A549 (cell line): Measurements from ENCODE around the gene SLC38A6. TPM values are rescaled to one million over a fixed set of nuclear protein-coding genes. Genes with fewer than 3 reads are reported as not detected.

Experiments used
- ATAC-seq, 2 experiments: fragments of 200-7000 bp in 1 of 2; fragments of >200 bp in 1 of 2; cut with Nextera tagmentation in 1 of 2; cut with Tn5 transposase in 1 of 2; 3 replicates each; pipeline versions ENCODE4 v1.8.0 to v1.9.1; 2018 to 2020; ENCODE audit warnings: mild to moderate bottlenecking in 1 of 2, moderate library complexity in 1 of 2
- CTCF ChIA-PET: fragments of 300-600 bp; sonication (Branson Sonifier 250); formaldehyde crosslinking; extraction: SDS; loops from one replicate; lab custom pipeline; 2021; ENCODE audit warnings: antibody characterized with exemption, inconsistent platforms; lab: Yijun Ruan, JAX
- POLR2A ChIA-PET: fragments of 350-600 bp; formaldehyde crosslinking; extraction: SDS; loops from one replicate; lab custom pipeline; 2021; ENCODE audit warnings: antibody characterized with exemption, inconsistent platforms; lab: Yijun Ruan, JAX
- DNase-seq, 2 experiments: peaks; one replicate each; pipeline versions ENCODE4 v3.0.0 to v3.0.0-alpha.2; 2011 to 2016; ENCODE audit warnings: low read depth in 1 of 2, low spot score in 1 of 2
- FAIRE-seq: peaks from 2 replicates; lab custom pipeline; 2011; peaks lifted over from hg19 to GRCh38; lab: Jason Lieb, UNC
- H3K27ac ChIP-seq, 2 experiments: fragments of >200 bp; sonication (Bioruptor Twin); formaldehyde crosslinking; 3 replicates each; pipeline ENCODE4 v1.5.1; 2016 to 2017
- H3K4me1 ChIP-seq: fragments of >200 bp; sonication (Bioruptor Twin); formaldehyde crosslinking; 3 replicates; pipeline ENCODE4 v1.6.1; 2016
- H3K4me2 ChIP-seq: fragments of >200 bp; sonication (Bioruptor Twin); formaldehyde crosslinking; 3 replicates; pipeline ENCODE4 v1.6.1; 2016
- H3K4me3 ChIP-seq: fragments of >200 bp; sonication (Bioruptor Twin); formaldehyde crosslinking; 3 replicates; pipeline ENCODE4 v1.5.1; 2016
- H3K9me3 ChIP-seq: fragments of >200 bp; sonication (Bioruptor Twin); formaldehyde crosslinking; 3 replicates; pipeline ENCODE4 v1.6.1; 2016
- CBX2 ChIP-seq: fragments of 200-600 bp; sonication (generic); IDR thresholded peaks from 2 replicates; pipeline ENCODE4 v1.6.1; 2016; ENCODE audit warnings: low read depth, mild to moderate bottlenecking, borderline replicate concordance
- EHF ChIP-seq: fragments of 250-450 bp; sonication (Bioruptor Pico); IDR thresholded peaks from 2 replicates; pipeline ENCODE4 v1.5.0; 2020; ENCODE audit warnings: mild to moderate bottlenecking
- FOSB ChIP-seq: fragments of 250-450 bp; sonication (Bioruptor Pico); IDR thresholded peaks from 2 replicates; pipeline ENCODE4 v1.5.0; 2020; ENCODE audit warnings: mild to moderate bottlenecking, moderate library complexity
- HEYL ChIP-seq: fragments of 250-450 bp; sonication (Bioruptor Pico); IDR thresholded peaks from 2 replicates; pipeline ENCODE4 v1.8.0; 2021; ENCODE audit warnings: mild to moderate bottlenecking, moderate library complexity
- HOXB13 ChIP-seq: fragments of 250-450 bp; sonication (Bioruptor Pico); IDR thresholded peaks from 2 replicates; pipeline ENCODE4 v1.5.0; 2020; ENCODE audit warnings: low read depth, mild to moderate bottlenecking, moderate library complexity
- HOXB5 ChIP-seq: fragments of 250-450 bp; sonication (Bioruptor Pico); IDR thresholded peaks from 2 replicates; pipeline ENCODE4 v1.5.0; 2020; ENCODE audit warnings: mild to moderate bottlenecking, moderate library complexity
- MAFK ChIP-seq: fragments of 450-650 bp; IDR thresholded peaks from 2 replicates; pipeline ENCODE4 v1.6.1; 2014; ENCODE audit not compliant: partially characterized antibody
- MAX ChIP-seq: IDR thresholded peaks from 2 replicates; pipeline ENCODE4 v1.6.1; 2012
- NPAS2 ChIP-seq: fragments of 250-450 bp; sonication (Bioruptor Pico); IDR thresholded peaks from 2 replicates; pipeline ENCODE4 v1.8.0; 2022; ENCODE audit warnings: mild to moderate bottlenecking, moderate library complexity, borderline replicate concordance
- PHF8 ChIP-seq: fragments of 200-600 bp; sonication (generic); IDR thresholded peaks from 2 replicates; pipeline ENCODE4 v1.6.1; 2016; ENCODE audit warnings: low read depth, mild to moderate bottlenecking, antibody characterized with exemption, moderate library complexity, borderline replicate concordance
- POLR2AphosphoS2 ChIP-seq: conservative IDR thresholded peaks from 2 replicates; pipeline ENCODE4 v1.6.1; 2012; ENCODE audit warnings: low read length, improper control_type of control experiment, inconsistent platforms
- RARB ChIP-seq: fragments of 250-450 bp; sonication (Bioruptor Pico); IDR thresholded peaks from 2 replicates; pipeline ENCODE4 v1.8.0; 2021; ENCODE audit warnings: mild to moderate bottlenecking, moderate library complexity
- REST ChIP-seq: fragments of 200-600 bp; sonication (generic); IDR thresholded peaks from 2 replicates; pipeline ENCODE4 v1.6.1; 2016; ENCODE audit warnings: antibody characterized with exemption, mild to moderate bottlenecking, moderate library complexity
- SMC3 ChIP-seq: fragments of >200 bp; sonication (Bioruptor Twin); formaldehyde crosslinking; IDR thresholded peaks from 3 replicates; pipeline ENCODE4 v1.6.1; 2018; ENCODE audit warnings: inconsistent platforms
- USF2 ChIP-seq: fragments of 450-650 bp; IDR thresholded peaks from 2 replicates; pipeline ENCODE4 v1.6.1; 2014; ENCODE audit warnings: antibody characterized with exemption
- ZNF302 ChIP-seq: fragments of 250-450 bp; sonication (Bioruptor Pico); IDR thresholded peaks from 2 replicates; pipeline ENCODE4 v1.9.0; 2021; ENCODE audit warnings: inconsistent platforms, mild to moderate bottlenecking, moderate library complexity
- ZSCAN20 ChIP-seq: fragments of 250-450 bp; sonication (Bioruptor Pico); IDR thresholded peaks from 2 replicates; pipeline ENCODE4 v1.8.0; 2022; ENCODE audit warnings: mild to moderate bottlenecking, moderate library complexity
- WGBS: methylation state at CpG from one replicate; pipeline ENCODE4 v1.1.6; 2017; ENCODE audit errors: missing lambda C conversion rate; 5-methylcytosine and 5-hydroxymethylcytosine counted together
- polyA plus RNA-seq, 4 experiments: library from polyadenylated mRNA; depleted of rRNA in 3 of 4; stranded (reverse); fragments of >200 nt; fragmentation: RNase III in 1 of 4; extraction: RNeasy Plus Mini Kit Qiagen cat#74134 plus additional on column Dnase treatment in 1 of 4; gene quantifications; 2 replicates in 3 of 4; 3 replicates in 1 of 4; pipeline ENCODE4 v1.2.3, GENCODE V29; 2011 to 2017
- TF ChIP-seq, protein P1 (sequence below): IDR thresholded peaks from 2 replicates; pipeline ENCODE4 v1.6.1; 2012; ENCODE audit warnings: low read depth, borderline replicate concordance

The SLC38A6 gene
- polyA plus RNA-seq, 2 of the 4 experiments (the other 2 are of a cell fraction): 33.3 to 37.8 TPM

GRCh38 chr14:60986500-60986899 lies 5.5 kb downstream of the SLC38A6 start:
- H3K27ac ChIP-seq: no peak overlapping the region
- ATAC-seq (no peak), FAIRE-seq (no peak), DNase-seq (no peak)
- POLR2A ChIA-PET: no interaction called here
- WGBS: 95% methylated on average over 2 of the region's 2 CpGs
- no peak overlapping the region for H3K4me2 ChIP-seq
- CTCF ChIA-PET: no interaction called here
- H3K4me1 ChIP-seq: peaks cover 19% of the 10 kb centered on the region
- no peak overlapping the region for H3K4me3 ChIP-seq
- no peaks in the 10 kb centered on the region for H3K9me3 ChIP-seq
- no peak for TF ChIP-seq CBX2
- TF ChIP-seq MAFK: peak; percentile 49

GRCh38 chr14:60989599-60989998 lies 8.6 kb downstream of the SLC38A6 start:
- no peak overlapping the region for H3K4me2 ChIP-seq
- POLR2A ChIA-PET: interaction anchor here (1.3 kb wide), 1 partner anchor 9 kb away, joined by 3 read pairs; the partner anchor contains the start of genes SLC38A6 and TRMT5
- DNase-seq (no peak), FAIRE-seq (no peak), ATAC-seq (no peak)
- TF ChIP-seq REST: no peak
- no peak for TF ChIP-seq USF2
- TF ChIP-seq EHF (CRISPR knock-in tag): no peak
- TF ChIP-seq NPAS2 (CRISPR knock-in tag): no peak
- H3K4me3 ChIP-seq: no peak overlapping the region
- H3K27ac ChIP-seq: no peak overlapping the region
- no peaks in the 10 kb centered on the region for H3K4me1 ChIP-seq
- CTCF ChIA-PET: interaction anchor here (0.6 kb wide), 1 partner anchor 262 kb away, joined by 3 read pairs; no protein-coding TSS in a partner anchor
- no peaks in the 10 kb centered on the region for H3K9me3 ChIP-seq
- 93% methylated on average over 2 of the region's 2 CpGs for WGBS

GRCh38 chr14:60998617-60999016 lies 17.6 kb downstream of the SLC38A6 start:
- 95% methylated on average over 8 of the region's 9 CpGs for WGBS
- DNase-seq: no peak
- ChIA-PET POLR2A (no interaction called here), CTCF (no interaction called here)
- H3K27ac ChIP-seq: no peak overlapping the region
- H3K9me3 ChIP-seq: no peaks in the 10 kb centered on the region
- TF ChIP-seq MAX (no peak), HOXB5 (CRISPR knock-in tag) (no peak), PHF8 (no peak)
- TF ChIP-seq, protein P1, sequence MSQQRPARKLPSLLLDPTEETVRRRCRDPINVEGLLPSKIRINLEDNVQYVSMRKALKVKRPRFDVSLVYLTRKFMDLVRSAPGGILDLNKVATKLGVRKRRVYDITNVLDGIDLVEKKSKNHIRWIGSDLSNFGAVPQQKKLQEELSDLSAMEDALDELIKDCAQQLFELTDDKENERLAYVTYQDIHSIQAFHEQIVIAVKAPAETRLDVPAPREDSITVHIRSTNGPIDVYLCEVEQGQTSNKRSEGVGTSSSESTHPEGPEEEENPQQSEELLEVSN: no peak
- TF ChIP-seq, all 56 proteins: peak for 0
- Histone ChIP-seq H3K4me1 (0 out of 3 replicates have a peak, but pooled peaks cover 4% of the 10 kb centered on the region), H3K4me2 (no peak overlapping the region), H3K4me3 (no peak overlapping the region)
- ATAC-seq (no peak), FAIRE-seq (no peak)

DNA sequence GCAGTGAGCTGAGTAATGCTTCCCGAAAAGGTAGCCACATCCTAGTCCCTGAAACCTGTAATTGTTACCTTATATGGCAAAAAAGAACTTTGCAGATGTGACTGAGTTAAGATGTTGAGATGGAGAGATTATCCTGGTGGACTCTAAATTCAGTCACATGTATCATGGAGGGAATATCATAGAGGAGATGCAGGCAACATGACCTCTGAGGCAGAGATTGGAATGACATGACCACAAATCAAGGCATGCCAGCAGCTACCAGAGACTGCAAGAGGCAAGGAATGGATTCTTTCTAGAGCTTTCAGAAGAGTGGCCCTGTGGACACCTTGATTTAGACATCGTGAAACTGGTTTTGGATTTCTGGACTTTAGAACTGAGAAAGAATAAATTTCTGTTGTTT lies 18.5 kb downstream of the SLC38A6 start:
- DNase-seq (no peak), FAIRE-seq (no peak), ATAC-seq (no peak)
- Histone ChIP-seq H3K4me2 (no peak overlapping the region), H3K27ac (no peak overlapping the region), H3K9me3 (no peaks in the 10 kb centered on the region), H3K4me3 (no peak overlapping the region), H3K4me1 (0 out of 3 replicates have a peak, but pooled peaks cover 6% of the 10 kb centered on the region)
- 98% methylated on average over 2 of the region's 2 CpGs for WGBS
- ChIA-PET CTCF (interaction anchor here (1.0 kb wide), 1 partner anchor 37 kb away, joined by 3 read pairs; no protein-coding TSS in a partner anchor), POLR2A (no interaction called here)
- TF ChIP-seq HEYL (CRISPR knock-in tag) (no peak), FOSB (no peak), ZSCAN20 (CRISPR knock-in tag) (no peak), ZNF302 (CRISPR knock-in tag) (no peak), HOXB13 (CRISPR knock-in tag) (no peak), POLR2AphosphoS2 (no peak), RARB (CRISPR knock-in tag) (no peak), SMC3 (no peak)
